Neural progenitor cell (in vitro differentiated cells): ENCODE data around the gene IER5. TPM values are rescaled to one million over a fixed set of nuclear protein-coding genes. Genes with fewer than 3 reads are reported as not detected.

Experiments
- DNase-seq: peaks from one replicate; pipeline ENCODE4 v3.0.0-alpha.2; 2016; ENCODE audit warnings: low spot score
- H2AFZ ChIP-seq: fragments of 200-600 bp; sonication (generic); replicated peaks from 2 replicates; pipeline ENCODE4 v1.6.1; 2016; ENCODE audit warnings: antibody characterized with exemption
- H3F3A ChIP-seq: fragments of 200-600 bp; sonication (generic); 2 replicates; pipeline ENCODE4 v1.6.1; 2016; ENCODE audit warnings: antibody characterized with exemption, low read depth
- H3K27ac ChIP-seq: fragments of 200-600 bp; sonication (generic); 2 replicates; pipeline ENCODE4 v1.5.1; 2016; ENCODE audit warnings: mild to moderate bottlenecking
- H3K27me3 ChIP-seq: fragments of 200-600 bp; sonication (generic); 2 replicates; pipeline ENCODE4 v1.6.1; 2016; ENCODE audit warnings: mild to moderate bottlenecking, moderate library complexity
- H3K36me3 ChIP-seq: fragments of 200-600 bp; sonication (generic); 2 replicates; pipeline ENCODE4 v1.5.1; 2016
- H3K4me1 ChIP-seq: fragments of 200-600 bp; sonication (generic); 2 replicates; pipeline ENCODE4 v1.6.1; 2016; ENCODE audit warnings: mixed run types
- H3K4me2 ChIP-seq: fragments of 200-600 bp; sonication (generic); 2 replicates; pipeline ENCODE4 v1.6.1; 2016
- H3K4me3 ChIP-seq: fragments of 200-600 bp; sonication (generic); 2 replicates; pipeline ENCODE4 v1.5.1; 2016
- H3K79me2 ChIP-seq: fragments of 200-600 bp; sonication (generic); 2 replicates; pipeline ENCODE4 v1.6.1; 2016; ENCODE audit warnings: low read depth
- H3K9ac ChIP-seq: fragments of 200-600 bp; sonication (generic); 2 replicates; pipeline ENCODE4 v1.6.1; 2016
- H3K9me3 ChIP-seq: fragments of 200-600 bp; sonication (generic); 2 replicates; pipeline ENCODE4 v1.5.1; 2016; ENCODE audit warnings: low read depth
- H4K20me1 ChIP-seq: fragments of 200-600 bp; sonication (generic); 2 replicates; pipeline ENCODE4 v1.6.1; 2016; ENCODE audit warnings: low read depth
- H3K27ac Mint-ChIP-seq: 3 replicates; pipeline ENCODE4 v1.8.0; 2021; ENCODE audit warnings: mixed read lengths
- H3K27me3 Mint-ChIP-seq: 2 replicates; pipeline ENCODE4 v1.8.0; 2022; ENCODE audit warnings: low read depth, mild to moderate bottlenecking, inconsistent platforms, moderate library complexity, mixed read lengths; ENCODE audit not compliant: insufficient read depth
- H3K36me3 Mint-ChIP-seq: 3 replicates; pipeline ENCODE4 v1.8.0; 2021; ENCODE audit warnings: mixed read lengths
- H3K4me1 Mint-ChIP-seq: 3 replicates; pipeline ENCODE4 v1.8.0; 2021; ENCODE audit warnings: mixed read lengths
- H3K4me3 Mint-ChIP-seq: 3 replicates; pipeline ENCODE4 v1.8.0; 2021; ENCODE audit warnings: mild to moderate bottlenecking, moderate library complexity, mixed read lengths
- H3K9me3 Mint-ChIP-seq: 3 replicates; pipeline ENCODE4 v1.8.0; 2020; ENCODE audit warnings: mixed read lengths
- EZH2 ChIP-seq: fragments of 200-600 bp; sonication (generic); IDR thresholded peaks from 2 replicates; pipeline ENCODE4 v1.6.1; 2017; ENCODE audit warnings: antibody characterized with exemption, mild to moderate bottlenecking, moderate library complexity
- EZH2phosphoT487 ChIP-seq: fragments of 200-600 bp; sonication (generic); IDR thresholded peaks from 2 replicates; pipeline ENCODE4 v1.6.1; 2017; ENCODE audit warnings: antibody characterized with exemption
- total RNA-seq: library from RNA; depleted of rRNA; stranded (reverse); fragments of >200 nt; gene quantifications from 2 replicates; pipeline ENCODE4 v1.2.3, GENCODE V29; 2015; ENCODE audit warnings: low replicate concordance
- TF ChIP-seq, protein P1 (sequence below): fragments of 200-600 bp; sonication (generic); IDR thresholded peaks from 2 replicates; pipeline ENCODE4 v1.5.1; 2017; ENCODE audit warnings: antibody characterized with exemption, mild to moderate bottlenecking

IER5 gene
- total RNA-seq, 1 donor from 2014 or later = 8.0 TPM

DNA sequence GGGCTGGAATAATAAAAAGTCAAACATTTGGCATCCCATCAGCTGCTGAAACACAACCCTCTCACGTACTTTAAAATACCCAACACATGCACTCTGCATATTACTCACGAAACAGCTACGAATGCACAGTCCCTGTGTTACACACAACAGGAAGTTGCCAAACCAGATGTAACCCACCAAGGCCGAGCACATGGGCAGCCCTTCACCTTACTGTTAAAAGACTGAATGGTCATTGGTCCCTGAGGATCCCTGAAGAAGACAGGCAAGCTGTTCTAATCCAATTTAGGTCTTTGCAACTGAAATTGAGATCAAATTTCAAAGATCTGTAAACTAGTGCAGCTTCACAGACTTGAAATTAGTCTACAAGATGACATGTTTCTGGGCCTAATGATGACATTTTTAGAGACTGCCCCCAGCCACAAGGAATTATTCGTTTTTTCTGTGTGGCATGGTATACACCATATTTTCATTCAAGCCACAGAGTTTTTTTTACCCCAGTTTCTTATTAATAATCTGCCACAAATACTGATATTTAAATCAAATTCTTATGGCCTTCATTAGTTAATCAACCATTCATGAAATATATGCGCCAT, 25.6 kb upstream of the IER5 start:
- Histone ChIP-seq H3K9me3 (no peaks in the 10 kb centered on the region), H3K4me2 (no peak overlapping the region), H3K79me2 (no peaks in the 10 kb centered on the region), H3K36me3 (no peaks in the 10 kb centered on the region), H3K4me3 (no peak overlapping the region), H4K20me1 (no peaks in the 10 kb centered on the region), H2AFZ (peak overlapping the region; percentile 39), H3F3A (peaks cover 15% of the 10 kb centered on the region), H3K9ac (no peak overlapping the region), H3K27ac (no peak overlapping the region), H3K4me1 (peaks cover 13% of the 10 kb centered on the region), H3K27me3 (no peaks in the 10 kb centered on the region)
- Mint-ChIP-seq H3K9me3 (peaks cover 8% of the 10 kb centered on the region), H3K36me3 (no peaks in the 10 kb centered on the region), H3K4me3 (no peak overlapping the region), H3K27ac (no peak overlapping the region), H3K4me1 (peaks cover 19% of the 10 kb centered on the region), H3K27me3 (peaks cover 10% of the 10 kb centered on the region)
- no peak for DNase-seq
- no peak for TF ChIP-seq EZH2phosphoT487

DNA sequence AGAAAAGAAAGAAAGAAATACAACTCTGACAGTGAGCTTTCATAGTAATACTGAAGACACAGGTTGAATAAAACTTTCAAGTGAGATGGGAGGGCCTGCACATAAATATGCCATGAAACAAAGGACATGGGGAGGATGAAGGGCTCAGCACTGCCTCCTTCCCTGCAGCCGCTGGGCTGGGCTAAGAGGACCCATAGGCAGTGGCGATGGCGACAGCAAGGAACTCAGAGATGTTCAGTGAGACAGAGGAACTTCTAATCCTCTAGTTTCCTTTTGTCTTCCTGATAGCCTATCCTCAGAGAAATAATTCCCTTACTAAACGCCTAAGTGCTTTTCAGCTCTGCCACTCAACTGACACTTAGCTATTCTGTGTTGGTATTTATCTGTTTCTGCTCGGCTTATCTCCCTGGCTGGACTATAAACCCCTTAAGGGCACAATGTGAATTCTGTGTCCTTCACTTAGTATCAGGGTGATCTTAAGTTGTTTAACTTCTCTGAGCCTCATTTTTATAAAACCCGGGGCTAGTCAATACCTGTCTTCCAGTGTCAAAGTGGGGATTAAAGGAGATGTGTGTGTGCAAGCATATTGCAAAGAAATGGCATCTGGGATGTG, 24.4 kb upstream of the IER5 start:
- Mint-ChIP-seq H3K27ac (peak overlapping the region; percentile 74), H3K4me3 (no peak overlapping the region), H3K4me1 (peaks cover 19% of the 10 kb centered on the region), H3K27me3 (peaks cover 11% of the 10 kb centered on the region), H3K9me3 (peaks cover 8% of the 10 kb centered on the region), H3K36me3 (no peaks in the 10 kb centered on the region)
- Histone ChIP-seq H3K36me3 (no peaks in the 10 kb centered on the region), H3K9ac (no peak overlapping the region), H4K20me1 (no peaks in the 10 kb centered on the region), H2AFZ (no peak overlapping the region), H3K4me2 (no peak overlapping the region), H3K27ac (no peak overlapping the region), H3K79me2 (no peaks in the 10 kb centered on the region), H3F3A (peaks cover 15% of the 10 kb centered on the region), H3K4me3 (no peak overlapping the region), H3K27me3 (no peaks in the 10 kb centered on the region), H3K9me3 (no peaks in the 10 kb centered on the region), H3K4me1 (peaks cover 13% of the 10 kb centered on the region)
- DNase-seq = peak; percentile 80
- TF ChIP-seq, protein P1, sequence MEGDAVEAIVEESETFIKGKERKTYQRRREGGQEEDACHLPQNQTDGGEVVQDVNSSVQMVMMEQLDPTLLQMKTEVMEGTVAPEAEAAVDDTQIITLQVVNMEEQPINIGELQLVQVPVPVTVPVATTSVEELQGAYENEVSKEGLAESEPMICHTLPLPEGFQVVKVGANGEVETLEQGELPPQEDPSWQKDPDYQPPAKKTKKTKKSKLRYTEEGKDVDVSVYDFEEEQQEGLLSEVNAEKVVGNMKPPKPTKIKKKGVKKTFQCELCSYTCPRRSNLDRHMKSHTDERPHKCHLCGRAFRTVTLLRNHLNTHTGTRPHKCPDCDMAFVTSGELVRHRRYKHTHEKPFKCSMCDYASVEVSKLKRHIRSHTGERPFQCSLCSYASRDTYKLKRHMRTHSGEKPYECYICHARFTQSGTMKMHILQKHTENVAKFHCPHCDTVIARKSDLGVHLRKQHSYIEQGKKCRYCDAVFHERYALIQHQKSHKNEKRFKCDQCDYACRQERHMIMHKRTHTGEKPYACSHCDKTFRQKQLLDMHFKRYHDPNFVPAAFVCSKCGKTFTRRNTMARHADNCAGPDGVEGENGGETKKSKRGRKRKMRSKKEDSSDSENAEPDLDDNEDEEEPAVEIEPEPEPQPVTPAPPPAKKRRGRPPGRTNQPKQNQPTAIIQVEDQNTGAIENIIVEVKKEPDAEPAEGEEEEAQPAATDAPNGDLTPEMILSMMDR = no peak
- TF ChIP-seq EZH2phosphoT487 = no peak
- TF ChIP-seq EZH2 = no peak

DNA sequence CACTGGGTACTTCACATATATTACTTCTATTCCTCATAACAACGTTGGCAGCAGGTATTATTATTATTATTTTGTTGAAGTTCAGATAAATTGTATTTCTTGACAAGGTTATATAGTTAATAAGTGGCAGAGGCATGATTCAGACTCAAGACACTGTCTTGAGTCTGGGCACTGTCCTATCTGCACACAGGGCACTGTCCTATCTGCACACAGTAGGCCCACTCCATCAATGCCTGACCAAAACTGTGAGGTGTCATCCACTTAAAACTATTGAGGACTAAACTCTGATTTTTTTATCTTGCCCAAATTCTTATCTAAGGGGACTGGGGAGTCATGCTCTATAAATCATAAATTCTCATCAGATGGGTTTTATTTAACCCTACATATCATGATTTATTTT, 23.8 kb upstream of the IER5 start:
- H3K9me3 ChIP-seq = no peaks in the 10 kb centered on the region
- H3K4me3 Mint-ChIP-seq = no peak overlapping the region
- no peaks in the 10 kb centered on the region for H4K20me1 ChIP-seq
- peaks cover 15% of the 10 kb centered on the region for H3F3A ChIP-seq
- DNase-seq = no peak
- TF ChIP-seq EZH2 (no peak), EZH2phosphoT487 (no peak)
- TF ChIP-seq, protein P1 = no peak
- peaks cover 19% of the 10 kb centered on the region for H3K4me1 Mint-ChIP-seq
- no peaks in the 10 kb centered on the region for H3K36me3 Mint-ChIP-seq
- no peak overlapping the region for H3K4me2 ChIP-seq
- no peaks in the 10 kb centered on the region for H3K27me3 ChIP-seq
- no peak overlapping the region for H3K27ac ChIP-seq
- no peaks in the 10 kb centered on the region for H3K79me2 ChIP-seq
- no peak overlapping the region for H3K4me3 ChIP-seq
- no peak overlapping the region for H3K27ac Mint-ChIP-seq
- no peak overlapping the region for H2AFZ ChIP-seq
- H3K4me1 ChIP-seq = peaks cover 13% of the 10 kb centered on the region
- peaks cover 14% of the 10 kb centered on the region for H3K27me3 Mint-ChIP-seq
- H3K36me3 ChIP-seq = no peaks in the 10 kb centered on the region
- H3K9me3 Mint-ChIP-seq = peaks cover 5% of the 10 kb centered on the region
- no peak overlapping the region for H3K9ac ChIP-seq

DNA sequence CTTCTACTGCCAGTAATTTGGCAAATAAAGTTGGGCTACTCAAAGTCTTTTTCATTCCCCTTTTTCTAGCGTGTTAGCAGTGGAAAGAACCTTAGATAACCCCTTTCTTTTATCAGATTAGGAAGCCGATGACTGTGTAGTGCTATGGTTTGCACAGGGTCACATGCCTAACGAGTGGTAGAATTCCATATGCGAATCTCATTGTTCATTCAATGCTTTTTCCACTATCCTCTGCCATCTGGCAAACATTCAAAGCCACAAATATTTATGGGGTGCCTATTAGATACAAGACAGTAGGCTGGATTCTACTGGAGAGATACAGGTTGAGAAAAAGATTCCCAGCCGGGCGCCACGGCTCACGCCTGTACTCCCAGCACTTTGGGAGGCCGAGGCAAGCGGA, 14.9 kb upstream of the IER5 start:
- H3K27ac Mint-ChIP-seq = no peak overlapping the region
- TF ChIP-seq EZH2 = no peak
- TF ChIP-seq EZH2phosphoT487 = no peak
- TF ChIP-seq, protein P1 = no peak
- H3K9ac ChIP-seq = no peak overlapping the region

More for the DNA sequence above, 14.9 kb upstream of the IER5 start:
- H3K4me1 ChIP-seq = peaks cover 34% of the 10 kb centered on the region
- no peak overlapping the region for H3K4me2 ChIP-seq
- Mint-ChIP-seq H3K36me3 (no peaks in the 10 kb centered on the region), H3K4me1 (peaks cover 22% of the 10 kb centered on the region), H3K4me3 (no peak overlapping the region), H3K27me3 (peaks cover 6% of the 10 kb centered on the region), H3K9me3 (no peaks in the 10 kb centered on the region)
- no peak overlapping the region for H3K4me3 ChIP-seq
- H3K9me3 ChIP-seq = no peaks in the 10 kb centered on the region
- H3K27me3 ChIP-seq = no peaks in the 10 kb centered on the region
- H3F3A ChIP-seq = peaks cover 12% of the 10 kb centered on the region
- H3K79me2 ChIP-seq = no peaks in the 10 kb centered on the region
- H4K20me1 ChIP-seq = no peaks in the 10 kb centered on the region
- no peak overlapping the region for H2AFZ ChIP-seq
- DNase-seq = no peak
- H3K36me3 ChIP-seq = no peaks in the 10 kb centered on the region
- H3K27ac ChIP-seq = no peak overlapping the region
